NCI-H2107 (cell line): ENCODE results near the gene AMER2.
A peak's percentile ranks its signal among the peaks of the same experiment; 100 is the strongest.

Experiments
- DNase-seq: peaks from one replicate; lab custom pipeline; 2025; lab: John Stamatoyannopoulos, UW

The AMER2 gene, protein sequence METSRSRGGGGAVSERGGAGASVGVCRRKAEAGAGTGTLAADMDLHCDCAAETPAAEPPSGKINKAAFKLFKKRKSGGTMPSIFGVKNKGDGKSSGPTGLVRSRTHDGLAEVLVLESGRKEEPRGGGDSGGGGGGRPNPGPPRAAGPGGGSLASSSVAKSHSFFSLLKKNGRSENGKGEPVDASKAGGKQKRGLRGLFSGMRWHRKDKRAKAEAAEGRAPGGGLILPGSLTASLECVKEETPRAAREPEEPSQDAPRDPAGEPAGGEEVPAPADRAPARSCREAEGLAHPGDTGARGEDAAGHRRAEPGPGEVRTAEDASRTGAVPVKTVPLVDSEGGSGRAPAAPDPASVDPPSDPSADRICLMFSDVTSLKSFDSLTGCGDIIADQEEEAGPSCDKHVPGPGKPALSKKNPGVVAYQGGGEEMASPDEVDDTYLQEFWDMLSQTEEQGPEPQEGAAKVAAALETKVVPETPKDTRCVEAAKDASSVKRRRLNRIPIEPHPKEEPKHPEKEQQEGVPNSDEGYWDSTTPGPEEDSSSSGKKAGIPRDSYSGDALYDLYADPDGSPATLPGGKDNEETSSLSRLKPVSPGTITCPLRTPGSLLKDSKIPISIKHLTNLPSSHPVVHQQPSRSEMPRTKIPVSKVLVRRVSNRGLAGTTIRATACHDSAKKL

DNA sequence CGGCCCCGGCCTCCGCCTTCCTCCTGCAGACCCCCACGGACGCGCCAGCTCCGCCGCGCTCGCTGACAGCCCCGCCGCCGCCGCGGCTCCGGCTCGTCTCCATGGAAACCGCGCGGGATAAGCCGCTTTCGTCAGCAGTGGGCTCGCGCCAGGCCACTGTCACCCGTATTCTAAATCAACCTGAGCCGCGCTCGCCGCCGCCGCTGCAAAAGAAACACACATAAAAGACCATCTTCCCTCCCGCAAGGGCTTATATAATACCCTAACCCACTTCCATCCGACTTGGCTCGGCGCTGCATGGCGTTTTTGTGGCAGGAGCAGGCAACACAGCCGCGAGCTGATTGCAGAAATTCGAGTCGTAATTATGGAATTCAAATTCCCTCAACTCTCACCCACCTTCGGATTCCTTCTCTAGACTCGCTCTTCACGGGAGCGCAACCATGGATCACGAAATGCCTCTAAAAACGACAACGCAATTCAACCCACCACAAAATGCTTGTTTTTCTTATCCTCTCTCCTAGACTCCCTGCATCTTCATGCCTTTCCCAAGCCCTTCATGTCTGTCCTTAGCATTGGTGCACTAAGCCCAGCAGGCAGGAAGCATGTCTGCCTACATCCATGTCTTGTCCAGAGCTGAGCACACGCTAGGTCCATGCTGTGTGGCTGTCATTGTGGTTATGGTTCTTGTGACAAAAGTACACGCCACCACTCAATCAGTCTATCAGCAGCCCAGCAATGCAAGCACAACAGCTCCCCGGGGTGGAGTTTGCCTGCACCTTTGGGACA is at the start of gene AMER2:
Gene AMER2, minus strand, starts transcription at position 772 of the 786 bp plus-strand sequence. Its CDS starts 669 bp downstream, at position 103.
- peak; percentile 19 for DNase-seq

DNA sequence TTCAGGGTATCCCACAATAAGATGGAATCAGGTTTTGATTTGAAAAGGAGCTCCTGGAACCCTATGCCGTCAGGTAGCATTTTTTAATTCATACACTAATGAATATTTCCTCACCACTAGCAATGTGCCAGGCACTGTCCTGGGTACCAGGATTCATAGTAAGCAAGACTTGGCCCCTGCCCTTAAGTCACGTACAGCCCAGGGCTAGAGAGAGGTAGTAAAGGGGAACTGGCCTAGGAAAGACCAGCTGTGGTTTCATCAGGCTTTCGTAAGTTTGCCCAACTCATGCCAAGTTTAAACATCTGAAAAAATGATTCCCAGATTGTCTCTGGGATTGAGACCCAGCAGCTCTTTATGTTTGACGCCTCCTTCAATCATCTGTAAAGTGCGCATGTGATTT is 45.9 kb upstream of the AMER2 start:
- no peak for DNase-seq

DNA sequence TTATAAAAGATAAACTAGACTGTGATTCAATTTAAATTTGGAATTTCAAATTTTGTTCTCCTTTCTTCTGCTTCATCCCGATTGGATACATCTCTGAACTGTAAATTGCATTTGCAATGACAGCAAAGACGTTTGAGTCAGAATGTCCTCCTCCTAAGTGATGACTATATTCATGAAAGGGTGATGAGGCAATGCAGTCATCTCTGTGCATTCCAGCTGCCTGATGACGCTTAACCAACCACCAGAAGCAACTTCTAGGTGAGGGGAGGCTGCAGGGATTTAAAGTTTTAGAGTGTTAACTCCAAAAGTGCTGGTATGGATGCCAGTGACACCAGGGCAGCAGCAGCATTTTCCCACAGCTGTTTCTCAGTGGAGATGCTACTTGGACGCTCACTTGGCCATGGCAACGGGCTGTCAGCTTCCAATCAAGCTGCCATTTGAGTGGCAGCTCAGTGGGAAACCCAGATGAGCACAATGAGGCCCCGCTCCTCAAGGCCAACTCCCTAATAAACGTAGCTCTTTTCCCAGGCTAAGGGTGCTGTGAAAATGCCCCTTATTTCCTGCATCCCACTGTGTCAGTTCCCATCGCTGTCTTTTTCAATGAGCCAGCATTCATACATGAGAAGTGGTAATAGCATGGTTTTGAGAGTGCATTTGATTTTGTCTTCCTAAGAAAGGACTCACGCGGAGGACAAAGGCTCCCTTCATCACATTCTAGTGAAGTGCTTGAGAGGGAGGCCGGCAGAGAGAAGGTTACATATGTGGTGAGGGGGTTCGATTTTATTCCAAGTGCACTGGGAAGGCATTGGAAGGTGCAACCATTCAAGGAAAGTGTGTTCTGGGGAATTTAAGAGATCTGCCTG is 45.2 kb upstream of the AMER2 start:
- no peak for DNase-seq

DNA sequence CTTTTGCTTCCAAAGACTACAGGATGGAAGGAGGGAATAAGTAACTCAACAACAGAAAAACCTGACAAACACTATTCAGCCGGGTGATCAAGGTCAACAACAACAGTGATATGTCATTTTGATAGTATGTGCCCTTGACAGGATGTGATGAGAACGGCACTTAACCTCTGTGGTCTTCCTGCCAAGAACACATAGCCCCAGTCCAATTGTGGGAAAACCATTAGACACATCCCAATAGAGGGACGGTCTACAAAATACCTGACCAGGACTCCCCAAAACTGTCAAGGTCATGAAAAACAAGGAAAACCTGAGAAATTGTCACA is 43.1 kb upstream of the AMER2 start:
- DNase-seq: no peak

DNA sequence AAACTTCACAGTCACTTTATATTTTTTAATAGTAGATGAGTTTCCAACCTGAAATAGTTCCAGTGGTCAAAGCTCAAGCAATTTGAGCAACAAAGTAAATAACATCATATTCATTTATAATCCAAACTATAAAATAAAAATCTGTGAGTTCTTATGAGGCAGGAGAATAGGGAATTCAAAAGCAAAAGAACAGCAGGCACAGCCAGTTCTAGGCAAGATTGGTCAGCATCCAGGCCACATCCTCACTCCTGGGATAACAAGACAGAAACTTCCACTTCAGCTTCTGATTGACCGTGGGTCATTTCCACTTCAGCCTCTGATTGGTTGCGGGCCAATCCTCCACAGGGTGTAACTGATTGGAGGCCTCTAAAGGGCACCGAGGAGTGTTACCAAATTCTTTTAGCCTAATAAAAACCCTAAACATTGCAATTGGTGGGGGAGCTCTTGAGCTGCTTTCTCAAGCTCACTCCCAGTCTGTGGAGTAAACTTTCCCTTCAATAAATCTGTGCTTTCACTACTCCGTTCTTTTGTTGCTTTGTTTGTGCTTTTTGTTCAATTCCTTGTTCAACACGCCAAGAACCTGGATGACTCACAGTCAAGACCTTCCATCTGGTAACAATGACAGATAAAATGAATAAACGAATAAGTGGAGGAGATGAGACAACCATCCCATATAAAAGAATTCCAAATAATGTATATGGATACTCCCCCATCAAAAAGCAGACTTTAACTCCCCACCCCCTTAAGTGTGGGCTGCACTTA is 42.6 kb upstream of the AMER2 start:
- DNase-seq: no peak

DNA sequence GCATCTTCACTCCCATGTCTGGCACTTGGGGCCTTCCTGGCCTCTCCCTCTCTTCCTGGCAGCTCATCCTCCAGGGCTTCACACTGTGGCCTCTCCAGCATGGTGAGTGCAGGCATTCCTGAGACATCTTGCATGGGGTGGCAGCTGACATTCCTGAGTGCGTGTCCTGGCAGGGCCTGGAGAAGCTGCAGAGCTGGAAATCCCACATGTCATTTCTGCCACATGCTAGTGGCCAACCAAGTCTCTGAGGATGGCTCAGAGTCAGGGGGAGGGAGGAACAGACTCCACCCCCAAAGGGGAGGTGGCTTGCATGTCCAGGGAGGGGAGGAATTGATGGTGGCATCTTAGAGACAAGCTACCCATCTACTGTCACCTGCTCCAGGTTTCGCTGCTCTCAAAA is 41.6 kb upstream of the AMER2 start:
- DNase-seq: no peak

DNA sequence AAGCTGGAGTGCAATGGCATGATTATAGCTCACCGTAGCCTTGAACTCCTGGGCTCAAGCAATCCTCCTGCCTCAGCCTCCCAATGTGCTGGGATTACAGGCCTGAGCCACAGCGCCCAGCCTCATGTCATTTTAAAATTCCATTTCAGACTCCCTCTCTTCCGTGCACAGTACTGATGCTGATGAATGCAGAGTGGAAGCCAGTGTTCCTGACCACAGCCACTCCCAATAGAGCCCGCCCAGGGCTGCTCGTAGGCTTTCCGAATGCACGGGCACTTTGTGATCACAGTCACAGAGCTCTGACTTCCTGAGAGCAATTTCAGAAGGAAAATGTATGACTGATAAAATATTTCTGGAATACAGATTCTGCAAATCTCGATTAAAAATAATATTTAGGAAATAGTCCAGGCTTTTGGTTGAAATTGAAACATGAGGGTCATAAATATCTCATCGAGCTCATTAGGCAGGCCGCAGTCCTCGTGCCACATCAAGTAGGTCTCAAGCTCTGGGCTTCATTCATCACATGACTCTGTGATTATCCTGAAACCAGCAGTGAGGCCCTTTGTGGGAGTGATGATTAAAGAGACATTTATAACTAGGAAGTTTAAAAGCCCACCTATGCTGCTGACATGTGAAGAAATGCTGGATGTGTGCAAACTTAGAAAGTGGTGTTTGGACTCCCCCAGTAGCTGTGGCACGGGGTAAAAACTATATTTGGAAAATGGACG is 38.9 kb upstream of the AMER2 start:
- no peak for DNase-seq

DNA sequence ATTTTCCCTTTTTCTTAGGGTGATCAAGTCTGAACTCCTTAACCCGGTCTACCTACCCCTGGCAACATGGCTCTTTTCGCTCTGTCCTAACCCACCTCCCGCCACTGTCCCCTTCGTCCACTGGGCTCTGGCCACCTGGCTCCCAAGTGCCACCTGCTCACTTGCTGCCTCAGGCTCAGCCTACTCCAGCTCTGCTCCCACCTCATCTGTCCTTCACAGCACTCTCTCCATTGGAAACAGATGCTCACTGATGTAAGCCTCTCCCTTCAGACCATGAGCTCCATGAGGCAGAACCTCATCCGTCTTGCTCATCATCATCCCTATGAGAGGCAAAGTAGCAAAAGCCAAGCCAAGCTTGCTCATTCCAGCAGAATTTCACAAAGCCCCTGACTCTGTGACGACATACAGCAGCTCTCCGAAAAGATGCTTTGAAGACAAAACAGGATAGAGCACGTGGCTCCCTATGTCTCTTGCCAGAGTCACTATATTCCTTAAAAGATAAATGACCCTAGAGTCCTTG is 35.3 kb upstream of the AMER2 start:
- no peak for DNase-seq

DNA sequence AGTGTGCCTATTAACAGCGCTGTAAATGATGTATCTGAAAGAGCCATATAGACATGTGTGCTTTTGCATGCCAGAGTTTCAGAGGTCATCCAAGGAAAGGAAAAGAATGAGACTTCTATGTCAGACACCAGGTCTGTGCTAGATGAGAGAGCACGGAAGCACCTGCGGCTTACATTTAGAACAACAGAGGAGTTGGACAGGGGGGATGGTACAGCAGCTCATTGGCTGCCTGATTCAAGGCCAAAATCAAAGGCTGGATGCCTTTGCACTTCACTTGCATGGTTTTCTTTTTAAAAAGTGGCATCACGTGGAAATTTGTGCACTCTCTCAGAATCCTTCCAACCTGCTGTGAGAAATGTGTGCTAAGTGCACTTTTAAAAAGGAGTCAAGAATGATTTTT is 32.8 kb upstream of the AMER2 start:
- no peak for DNase-seq

DNA sequence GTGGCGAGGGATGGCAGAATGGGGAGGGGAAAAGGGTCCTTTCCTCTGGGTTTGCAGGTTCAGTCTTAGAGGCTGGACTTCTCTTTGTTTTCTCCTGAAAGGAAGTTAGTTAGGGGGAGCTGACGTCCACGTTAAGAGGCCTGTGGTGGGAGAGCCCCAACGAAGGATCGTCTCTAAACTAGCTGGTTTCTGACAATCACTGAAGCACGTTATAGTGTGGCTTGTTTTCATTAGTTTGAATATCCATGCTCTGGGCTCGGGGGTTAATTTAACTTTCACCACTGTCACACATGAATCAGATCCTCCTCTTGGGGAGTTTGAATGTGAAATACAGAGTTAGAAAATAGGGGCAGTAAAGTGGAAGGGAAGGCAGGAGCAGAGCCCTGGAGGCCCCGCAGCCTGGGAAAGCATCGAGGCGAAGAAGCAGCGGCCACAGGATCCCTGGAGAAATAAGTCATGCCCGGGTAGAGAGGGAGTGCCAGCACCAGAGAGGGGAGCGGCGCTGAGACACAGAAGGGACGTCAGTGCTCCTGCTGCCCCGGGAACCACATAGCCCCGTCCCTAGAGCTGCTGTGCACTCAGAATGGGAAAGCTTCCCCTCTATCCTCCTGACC is 31.1 kb upstream of the AMER2 start:
- DNase-seq: no peak

DNA sequence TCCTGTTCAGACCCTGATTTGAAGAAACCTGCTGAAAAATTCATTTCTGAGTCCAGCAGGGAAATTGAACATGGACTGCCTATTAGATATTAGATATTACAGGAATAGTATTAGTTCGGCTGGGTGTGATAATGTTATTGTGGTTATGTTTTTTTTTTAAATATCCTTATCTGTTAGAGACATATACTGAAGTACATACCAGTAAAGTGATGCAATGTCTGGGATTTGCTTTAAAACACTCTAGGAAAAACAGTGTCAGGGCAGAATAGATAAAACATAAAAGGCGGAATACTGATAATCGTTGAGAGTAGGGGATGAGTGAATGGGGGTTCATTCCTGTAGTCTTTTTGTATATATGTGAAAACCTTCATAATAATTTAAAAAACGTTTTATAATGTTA is 28.7 kb upstream of the AMER2 start:
- no peak for DNase-seq

DNA sequence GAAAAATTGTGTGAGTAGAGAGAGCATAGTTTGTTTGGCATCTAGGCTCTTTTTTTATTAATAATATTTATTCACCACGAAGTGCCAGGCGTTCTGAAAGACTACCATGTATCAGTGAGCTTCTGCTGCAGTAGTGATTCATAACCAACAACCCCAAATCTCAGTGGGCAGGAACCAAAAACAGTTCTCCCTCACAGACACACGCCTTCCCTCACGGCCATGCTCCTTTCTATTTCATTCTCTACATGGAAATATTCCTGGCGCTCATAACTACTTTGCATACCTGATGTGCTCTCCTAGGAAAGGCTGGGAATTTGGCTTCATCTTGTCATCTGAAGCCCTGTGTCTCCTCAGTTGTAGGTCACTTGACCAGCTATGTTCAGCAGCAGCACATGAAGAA is 26.6 kb upstream of the AMER2 start:
- DNase-seq: no peak

DNA sequence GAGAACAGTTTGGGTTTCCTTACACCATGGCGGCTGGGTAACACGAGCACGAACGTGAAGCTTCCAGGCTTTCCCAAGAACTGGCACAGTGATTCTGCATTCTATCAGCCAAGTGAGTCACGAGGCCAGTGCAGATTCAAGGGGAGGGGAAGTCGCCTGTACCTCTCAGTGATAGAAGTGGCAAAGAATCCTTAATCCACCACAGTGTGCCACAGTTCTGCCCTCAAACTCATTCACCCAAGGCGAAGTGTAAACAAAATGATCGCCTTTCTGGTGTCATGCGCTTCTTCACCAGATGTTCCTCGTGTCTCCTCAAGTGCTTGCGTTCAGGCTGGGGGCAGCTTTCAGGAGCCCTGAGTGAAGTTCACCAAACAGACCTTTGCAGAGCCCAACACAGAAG is 24.9 kb upstream of the AMER2 start:
- DNase-seq: no peak

DNA sequence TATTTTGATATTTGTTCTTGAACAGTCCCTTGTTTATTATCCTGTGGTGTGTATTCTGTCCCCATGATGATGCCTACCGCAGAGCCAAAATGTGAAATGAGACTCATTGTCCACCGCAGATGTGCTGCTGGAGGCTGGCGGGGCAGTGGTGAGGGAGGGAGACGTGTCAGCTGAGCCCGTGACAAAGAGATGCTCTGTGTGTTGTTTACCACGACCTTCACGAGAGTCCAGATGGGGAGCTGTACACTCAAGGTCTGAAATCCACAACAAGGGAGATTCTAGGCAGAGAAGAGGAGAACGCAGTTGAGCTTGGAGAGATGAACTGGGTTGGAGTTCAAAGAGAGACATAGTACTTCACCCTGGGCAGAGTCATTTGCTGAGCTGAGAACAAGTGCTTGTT is 20.8 kb upstream of the AMER2 start:
- DNase-seq: no peak

DNA sequence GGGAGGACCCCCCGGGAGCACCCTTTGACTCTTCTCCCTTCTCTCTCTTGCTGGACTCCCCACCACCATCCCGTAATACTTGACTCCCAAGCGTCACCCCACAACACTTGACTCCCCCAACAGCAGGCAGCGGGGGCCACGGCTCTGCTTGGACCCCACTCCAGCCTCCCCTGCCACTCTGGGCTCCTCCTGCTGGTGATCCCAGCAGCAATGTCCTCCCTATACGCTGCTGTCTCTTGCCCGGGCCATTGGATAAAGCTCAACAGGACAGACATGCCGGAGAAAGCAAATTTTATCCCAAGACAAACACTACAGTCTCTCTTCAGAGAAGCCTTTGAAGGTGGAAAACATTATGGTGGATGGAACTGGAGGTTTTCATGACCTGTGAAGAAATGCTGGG is 20.4 kb upstream of the AMER2 start:
- DNase-seq: no peak

DNA sequence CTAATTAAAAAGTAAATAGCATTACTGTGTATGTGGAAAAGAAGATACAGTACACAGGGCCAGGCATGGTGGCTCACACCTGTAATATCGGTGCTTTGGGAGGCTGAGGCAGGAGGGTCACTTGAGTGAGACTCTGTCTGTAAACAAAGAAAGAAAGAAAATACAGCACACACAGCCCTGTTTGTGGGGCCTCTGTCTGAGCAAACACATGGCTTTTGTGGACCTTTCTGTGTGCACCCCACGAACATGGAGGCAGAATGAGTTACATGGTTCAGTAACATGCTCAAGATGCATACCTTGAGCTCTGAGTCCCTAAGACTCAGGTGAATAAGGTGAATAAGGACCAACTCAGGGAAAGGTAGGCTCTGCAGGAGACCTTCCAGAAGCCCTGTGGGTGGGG is 20.0 kb upstream of the AMER2 start:
- no peak for DNase-seq

DNA sequence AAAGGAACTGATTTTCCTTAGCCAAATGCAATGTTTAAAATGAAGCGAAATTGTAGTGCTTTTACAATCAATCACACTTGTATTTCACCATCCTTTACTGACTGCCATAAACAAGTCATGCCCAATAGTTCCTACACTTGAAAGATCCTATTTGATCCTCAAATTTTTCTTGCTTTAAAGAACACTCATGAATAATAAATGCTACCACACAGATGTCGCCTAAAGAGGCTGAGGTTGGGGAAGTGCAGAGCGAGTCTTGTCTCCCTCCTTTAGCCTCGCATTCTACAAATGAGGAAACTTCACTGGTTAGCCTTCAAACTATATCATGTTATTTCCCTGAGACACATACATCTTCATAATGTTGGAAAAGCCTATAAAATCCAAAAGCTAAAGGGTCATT is 18.7 kb upstream of the AMER2 start:
- no peak for DNase-seq

DNA sequence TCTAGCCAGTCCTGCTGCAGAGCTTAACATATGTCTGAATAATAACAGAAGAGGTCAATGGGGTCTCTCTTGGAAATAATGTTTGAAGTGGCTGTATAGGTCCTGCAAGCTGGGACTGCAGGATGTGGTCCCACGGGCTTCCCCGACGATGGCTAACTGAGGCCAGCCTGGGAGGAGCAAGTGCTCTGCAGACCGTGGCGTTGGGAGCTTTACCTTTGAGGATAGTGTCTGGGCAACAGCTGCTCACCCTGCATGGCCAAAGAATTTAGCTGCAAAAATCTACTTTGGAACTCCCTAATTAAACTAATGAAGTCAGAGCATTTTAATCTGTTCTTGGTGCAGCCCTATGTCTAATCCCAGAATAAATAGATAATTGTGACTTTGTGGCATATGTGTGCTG is 18.2 kb upstream of the AMER2 start:
- no peak for DNase-seq

DNA sequence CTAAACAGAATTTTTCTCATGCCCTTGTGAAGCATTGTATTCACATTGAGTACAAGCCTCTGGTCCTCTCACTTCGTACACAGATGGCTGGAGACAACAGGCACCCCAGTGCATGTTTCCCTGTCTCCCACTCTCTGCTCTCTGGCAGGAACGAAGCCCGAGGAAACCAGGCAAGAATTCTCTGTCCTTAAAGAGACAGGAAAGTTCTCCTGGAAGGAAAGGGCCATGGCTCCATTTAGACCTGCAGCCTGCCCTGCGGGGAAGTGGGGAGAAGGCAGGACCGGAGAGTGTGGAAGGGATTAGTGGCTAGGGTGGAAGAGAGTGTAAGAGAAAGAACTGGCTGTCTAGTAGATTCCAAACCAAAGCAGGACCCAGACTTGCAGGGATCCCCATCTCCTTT is 15.5 kb upstream of the AMER2 start:
- DNase-seq: no peak

DNA sequence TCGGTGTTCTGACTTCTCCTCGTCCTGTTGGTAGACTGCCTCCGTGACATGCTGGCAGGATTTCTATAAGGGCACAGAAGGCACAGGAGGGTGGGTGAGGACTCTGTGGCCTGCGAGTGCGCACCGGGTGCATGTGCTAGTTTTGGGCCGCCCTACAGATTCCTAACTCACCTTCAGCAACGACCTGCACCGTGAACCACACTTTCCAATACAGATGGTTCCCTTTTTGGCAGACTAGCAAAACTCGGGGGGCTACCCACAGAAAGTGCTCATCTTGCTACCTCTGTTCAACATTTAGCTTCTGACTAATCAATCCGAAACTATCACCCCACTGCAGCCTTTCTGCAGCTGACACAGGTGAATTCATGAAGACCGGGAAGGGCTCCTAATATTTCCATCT is 14.1 kb upstream of the AMER2 start:
- DNase-seq: no peak
